ENCODE data around the gene PTMS.

The PTMS gene

DNA sequence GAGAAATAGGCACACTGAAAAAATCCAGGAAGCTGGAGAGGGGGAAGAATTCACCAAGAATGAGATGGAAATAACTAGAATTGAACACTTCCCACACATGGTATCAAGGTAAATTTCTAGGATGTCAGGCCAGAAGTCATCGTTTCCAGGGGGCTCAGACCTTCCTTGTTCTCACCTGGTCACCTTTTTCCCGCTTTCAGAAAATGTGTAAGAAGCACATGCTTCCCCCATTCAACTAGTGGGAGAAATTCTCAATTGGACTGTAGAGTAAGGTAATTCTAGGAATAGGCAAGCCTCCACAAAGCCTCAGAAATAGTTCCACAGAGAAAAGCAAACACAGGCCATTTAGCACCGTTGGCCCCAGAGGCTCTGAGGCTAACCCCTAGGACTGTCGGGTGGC lies 2.8 kb upstream of the PTMS start:
- no peak overlapping the region for H3K4me3 ChIP-seq (ENCODE audit: low read depth, low read length)
- no peak for DNase-seq (ENCODE audit: low read depth)
- TF ChIP-seq, protein P1, sequence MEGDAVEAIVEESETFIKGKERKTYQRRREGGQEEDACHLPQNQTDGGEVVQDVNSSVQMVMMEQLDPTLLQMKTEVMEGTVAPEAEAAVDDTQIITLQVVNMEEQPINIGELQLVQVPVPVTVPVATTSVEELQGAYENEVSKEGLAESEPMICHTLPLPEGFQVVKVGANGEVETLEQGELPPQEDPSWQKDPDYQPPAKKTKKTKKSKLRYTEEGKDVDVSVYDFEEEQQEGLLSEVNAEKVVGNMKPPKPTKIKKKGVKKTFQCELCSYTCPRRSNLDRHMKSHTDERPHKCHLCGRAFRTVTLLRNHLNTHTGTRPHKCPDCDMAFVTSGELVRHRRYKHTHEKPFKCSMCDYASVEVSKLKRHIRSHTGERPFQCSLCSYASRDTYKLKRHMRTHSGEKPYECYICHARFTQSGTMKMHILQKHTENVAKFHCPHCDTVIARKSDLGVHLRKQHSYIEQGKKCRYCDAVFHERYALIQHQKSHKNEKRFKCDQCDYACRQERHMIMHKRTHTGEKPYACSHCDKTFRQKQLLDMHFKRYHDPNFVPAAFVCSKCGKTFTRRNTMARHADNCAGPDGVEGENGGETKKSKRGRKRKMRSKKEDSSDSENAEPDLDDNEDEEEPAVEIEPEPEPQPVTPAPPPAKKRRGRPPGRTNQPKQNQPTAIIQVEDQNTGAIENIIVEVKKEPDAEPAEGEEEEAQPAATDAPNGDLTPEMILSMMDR (IDR thresholded peaks at IDR 0.05; ENCODE audit: low read depth, low read length, missing control alignments): no peak

GRCh38 chr12:6764011-6764828 lies 1.9 kb upstream of the PTMS start:
- peak; percentile 93 for DNase-seq (ENCODE audit: low read depth)
- TF ChIP-seq, protein P1 (IDR thresholded peaks at IDR 0.05; ENCODE audit: low read depth, low read length, missing control alignments): no peak

GRCh38 chr12:6765048-6765633 lies 1.0 kb upstream of the PTMS start:
- H3K4me3 ChIP-seq (ENCODE audit: low read depth, low read length): peak overlapping the region; percentile 66
- DNase-seq (ENCODE audit: low read depth): no peak
- TF ChIP-seq, protein P1 (IDR thresholded peaks at IDR 0.05; ENCODE audit: low read depth, low read length, missing control alignments): no peak

More at GRCh38 chr12:6764011-6764828, 1.9 kb upstream of the PTMS start:
- peak overlapping the region; percentile 26 for H3K4me3 ChIP-seq (ENCODE audit: low read depth, low read length)

DNA sequence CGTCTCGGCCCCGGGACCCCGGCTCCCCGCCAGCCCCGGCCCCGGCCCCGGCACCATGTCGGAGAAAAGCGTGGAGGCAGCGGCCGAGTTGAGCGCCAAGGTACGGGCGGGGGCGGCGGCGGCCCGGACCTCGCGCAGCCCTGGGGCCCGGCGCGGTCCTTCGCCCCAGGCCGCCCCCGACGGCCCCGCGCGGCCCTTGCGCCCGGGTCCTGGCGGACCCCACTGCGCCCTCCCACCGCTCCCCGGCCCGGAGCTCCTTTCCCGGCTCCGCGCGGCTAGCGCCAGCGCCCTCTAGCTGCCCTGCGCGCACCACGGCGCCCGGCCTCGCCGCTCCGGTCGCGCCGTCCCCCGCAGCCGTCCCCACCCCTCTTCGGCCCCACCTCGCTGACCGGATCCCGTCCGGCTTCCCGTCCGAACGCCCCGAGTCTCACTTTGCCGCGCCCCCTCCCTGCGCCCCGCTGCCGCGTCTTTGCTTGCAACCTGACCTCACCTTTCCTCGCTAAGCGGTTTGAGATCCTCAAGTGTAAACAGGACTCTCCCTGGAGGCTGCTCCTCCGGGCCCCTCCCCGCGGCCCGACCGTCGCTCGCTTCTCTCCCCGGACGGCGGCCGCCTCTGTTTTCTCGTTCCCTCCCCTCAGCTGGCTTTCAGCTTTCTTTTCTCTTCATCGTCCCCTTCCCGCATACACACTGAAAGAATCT lies 637 bp downstream of the PTMS start:
- no peak for DNase-seq (ENCODE audit: low read depth)
- peak overlapping the region; percentile 66 for H3K4me3 ChIP-seq (ENCODE audit: low read depth, low read length)
- TF ChIP-seq, protein P1 (IDR thresholded peaks at IDR 0.05; ENCODE audit: low read depth, low read length, missing control alignments): peak; percentile 64

DNA sequence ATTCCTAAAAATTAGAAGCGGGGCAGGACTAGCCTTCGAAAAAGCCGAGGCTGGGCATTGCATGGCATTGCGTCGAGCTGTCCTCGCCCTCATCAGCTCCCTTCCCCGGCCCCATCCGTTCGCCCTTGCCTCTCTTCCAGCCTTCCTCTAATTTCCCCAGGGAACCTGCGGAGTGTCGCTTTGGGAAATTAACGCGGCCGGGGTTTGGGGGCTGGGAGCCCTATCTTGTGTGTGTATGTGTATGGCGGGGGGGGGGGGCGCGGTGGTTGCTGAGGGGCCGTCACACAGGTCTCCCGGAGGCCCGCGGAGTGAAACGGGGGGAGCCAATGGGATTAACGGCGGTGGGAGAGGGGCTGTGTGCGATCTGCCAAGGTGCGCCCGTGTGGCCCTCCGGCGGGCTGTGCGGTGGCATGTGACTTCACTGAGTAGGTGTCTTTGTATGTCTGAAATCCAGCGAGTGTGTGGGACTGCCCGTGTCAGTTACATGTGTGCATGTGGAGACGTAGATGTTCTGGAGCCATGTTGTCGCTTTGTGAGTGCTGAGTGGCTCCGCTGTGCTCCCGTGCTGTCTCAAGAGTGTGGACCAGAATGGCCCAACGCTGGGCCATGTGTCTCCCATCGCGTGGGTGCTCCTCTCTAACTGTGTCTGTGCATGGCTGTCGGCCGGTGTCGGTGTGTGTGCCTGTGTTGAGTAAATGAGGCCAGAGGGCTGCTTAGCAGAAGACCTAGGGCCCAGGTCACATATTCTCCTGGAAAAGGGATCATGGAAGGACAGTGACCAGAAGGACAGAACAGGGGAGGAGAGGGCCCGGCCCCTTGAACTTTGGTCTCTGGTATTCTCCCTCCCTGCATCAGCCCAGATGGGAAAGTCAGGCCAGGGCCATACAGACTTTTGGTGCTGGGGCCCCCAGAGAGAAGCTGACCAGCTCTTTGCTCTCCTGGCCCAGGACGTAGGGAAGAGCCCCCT lies 1.5 kb downstream of the PTMS start:
- TF ChIP-seq, protein P1 (IDR thresholded peaks at IDR 0.05; ENCODE audit: low read depth, low read length, missing control alignments): no peak
- no peak for DNase-seq (ENCODE audit: low read depth)
- peak overlapping the region; percentile 66 for H3K4me3 ChIP-seq (ENCODE audit: low read depth, low read length)

- no peak for DNase-seq (ENCODE audit: low read depth)
- no peak overlapping the region for H3K4me3 ChIP-seq (ENCODE audit: low read depth, low read length)
- TF ChIP-seq, protein P1 (IDR thresholded peaks at IDR 0.05; ENCODE audit: low read depth, low read length, missing control alignments): no peak
These were observed 2.3 kb downstream of the PTMS start for GRCh38 chr12:6768437-6768914.
